HUDEP-2 (cell line): ENCODE data around the gene MACROD2.

ENCODE experiments used
- DNase-seq, 76 experiments: peaks; one replicate each; lab custom pipeline; 2025; ENCODE audit not compliant: unreplicated experiment in 76 of 76; lab: John Stamatoyannopoulos, UW

MACROD2 gene

GRCh38 chr20:15711177-15711576 lies 1715.9 kb downstream of the MACROD2 start:
- no peak for DNase-seq

GRCh38 chr20:15716256-15716655 lies 1720.9 kb downstream of the MACROD2 start:
- no peak for DNase-seq

- DNase-seq, result no peak
Observed at GRCh38 chr20:15726416-15726815, 1731.1 kb downstream of the MACROD2 start.

- DNase-seq, result no peak
Observed at GRCh38 chr20:15734052-15734451, 1738.7 kb downstream of the MACROD2 start.

GRCh38 chr20:15739035-15739434 lies 1743.7 kb downstream of the MACROD2 start:
- no peak for DNase-seq

GRCh38 chr20:15740046-15740775 lies 1744.9 kb downstream of the MACROD2 start:
- DNase-seq, result no peak

- no peak for DNase-seq
Observed at GRCh38 chr20:15742087-15742486, 1746.8 kb downstream of the MACROD2 start.

GRCh38 chr20:15742627-15743026 lies 1747.3 kb downstream of the MACROD2 start:
- DNase-seq, result no peak

- DNase-seq, result no peak
Observed at GRCh38 chr20:15756002-15756753, 1760.9 kb downstream of the MACROD2 start.

- DNase-seq, result no peak
Observed at GRCh38 chr20:15756754-15757115, 1761.4 kb downstream of the MACROD2 start.

GRCh38 chr20:15759594-15759993 lies 1764.3 kb downstream of the MACROD2 start:
- DNase-seq, result no peak

- no peak for DNase-seq
Observed at GRCh38 chr20:15760001-15760621, 1764.8 kb downstream of the MACROD2 start.

- DNase-seq, result no peak
Observed at GRCh38 chr20:15763366-15763765, 1768.0 kb downstream of the MACROD2 start.

- DNase-seq, result no peak
Observed at GRCh38 chr20:15767586-15767985, 1772.3 kb downstream of the MACROD2 start.

- DNase-seq, result no peak
Observed at GRCh38 chr20:15767999-15768741, 1772.9 kb downstream of the MACROD2 start.

- no peak for DNase-seq
Observed at GRCh38 chr20:15772826-15773225, 1777.5 kb downstream of the MACROD2 start.

GRCh38 chr20:15774926-15775325 lies 1779.6 kb downstream of the MACROD2 start:
- no peak for DNase-seq

- no peak for DNase-seq
Observed at GRCh38 chr20:15776770-15777466, 1781.6 kb downstream of the MACROD2 start.

GRCh38 chr20:15784020-15784419 lies 1788.7 kb downstream of the MACROD2 start:
- DNase-seq, result no peak

- DNase-seq, result no peak
Observed at GRCh38 chr20:15789079-15789478, 1793.8 kb downstream of the MACROD2 start.
